H1 (cell line): Measurements from ENCODE around the gene ABHD1.

Experiments used
- BCL11A ChIP-seq, 2 experiments: IDR thresholded peaks; one replicate each; pipeline ENCODE4 v1.6.1; 2011; ENCODE audit warnings: low read depth in 2 of 2, low read length in 2 of 2, mild to moderate bottlenecking in 2 of 2
- EZH2 ChIP-seq: fragments of 200-600 bp; sonication (generic); IDR thresholded peaks from 2 replicates; pipeline ENCODE4 v1.7.1; 2012; ENCODE audit warnings: low read depth, mild to moderate bottlenecking, moderate library complexity, low read length, inconsistent platforms; ENCODE audit not compliant: severe bottlenecking
- FOSL1 ChIP-seq: IDR thresholded peaks from 2 replicates; pipeline ENCODE4 v1.6.1; 2011; ENCODE audit warnings: mild to moderate bottlenecking, low read depth, low read length, moderate library complexity; ENCODE audit not compliant: insufficient read depth
- HDAC2 ChIP-seq, 2 experiments: fragments of 300-600 bp in 1 of 2; sonication (generic) in 1 of 2; IDR thresholded peaks; 2 replicates each; pipeline ENCODE4 v1.6.1; 2011 to 2012; ENCODE audit warnings: low read depth in 2 of 2, low read length in 2 of 2, mild to moderate bottlenecking in 2 of 2, moderate library complexity in 2 of 2, borderline replicate concordance in 1 of 2, inconsistent platforms in 1 of 2
- POLR2A ChIP-seq, 2 experiments: IDR thresholded peaks; 1 replicate in 1 of 2; 2 replicates in 1 of 2; pipeline ENCODE4 v1.6.1; 2011; ENCODE audit warnings: low read depth in 2 of 2, low read length in 2 of 2, mild to moderate bottlenecking in 2 of 2; ENCODE audit errors: control extremely low read depth in 1 of 2
- RAD21 ChIP-seq, 2 experiments: IDR thresholded peaks in 1 of 2; conservative IDR thresholded peaks in 1 of 2; 2 replicates each; pipeline ENCODE4 v1.6.1; 2011; ENCODE audit warnings: low read depth in 2 of 2, low read length in 2 of 2, improper control_type of control experiment in 1 of 2, inconsistent platforms in 1 of 2, mild to moderate bottlenecking in 1 of 2, moderate library complexity in 1 of 2
- RFX5 ChIP-seq: IDR thresholded peaks from 2 replicates; pipeline ENCODE4 v1.6.1; 2011; ENCODE audit warnings: low read depth, low read length, improper control_type of control experiment, borderline replicate concordance
- TAF1 ChIP-seq: IDR thresholded peaks from 2 replicates; pipeline ENCODE4 v1.6.1; 2011; ENCODE audit warnings: mild to moderate bottlenecking, low read depth, low read length
- TF ChIP-seq, protein P1 (sequence below), 3 experiments: IDR thresholded peaks; 1 replicate in 2 of 3; 2 replicates in 1 of 3; pipeline versions ENCODE4 v1.5.1 to v1.6.1; 2011; ENCODE audit warnings: low read length in 3 of 3, mild to moderate bottlenecking in 3 of 3, inconsistent platforms in 2 of 3, low read depth in 1 of 3, moderate library complexity in 1 of 3; ENCODE audit not compliant: insufficient read depth in 1 of 3; ENCODE audit errors: control extremely low read depth in 1 of 3

DNA sequence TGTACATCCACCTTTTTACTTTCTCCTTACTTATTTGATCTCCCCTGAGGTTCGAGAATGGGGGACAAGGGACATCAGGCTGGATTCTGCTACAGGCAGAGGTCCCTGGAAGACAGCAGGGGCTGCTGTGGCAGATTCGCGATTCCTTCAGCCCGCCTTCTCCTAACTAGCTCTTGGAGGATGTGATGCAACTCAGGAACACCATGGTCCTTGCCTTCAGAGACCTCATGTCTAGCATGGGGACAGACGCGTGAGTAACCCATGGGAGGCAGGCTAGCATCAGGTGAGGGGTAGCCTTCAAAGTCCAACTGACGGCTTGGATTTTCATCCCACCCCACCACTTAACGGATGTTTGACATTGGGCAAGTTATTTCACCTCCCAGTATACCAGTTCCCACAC lies 24.3 kb downstream of the ABHD1 start:
- TF ChIP-seq BCL11A (IDR thresholded peaks at IDR 0.05; ENCODE audit: low read depth in 2 of 2, low read length in 2 of 2): no peak
- TF ChIP-seq EZH2: no peak
- TF ChIP-seq RFX5: no peak
- TF ChIP-seq, protein P1, sequence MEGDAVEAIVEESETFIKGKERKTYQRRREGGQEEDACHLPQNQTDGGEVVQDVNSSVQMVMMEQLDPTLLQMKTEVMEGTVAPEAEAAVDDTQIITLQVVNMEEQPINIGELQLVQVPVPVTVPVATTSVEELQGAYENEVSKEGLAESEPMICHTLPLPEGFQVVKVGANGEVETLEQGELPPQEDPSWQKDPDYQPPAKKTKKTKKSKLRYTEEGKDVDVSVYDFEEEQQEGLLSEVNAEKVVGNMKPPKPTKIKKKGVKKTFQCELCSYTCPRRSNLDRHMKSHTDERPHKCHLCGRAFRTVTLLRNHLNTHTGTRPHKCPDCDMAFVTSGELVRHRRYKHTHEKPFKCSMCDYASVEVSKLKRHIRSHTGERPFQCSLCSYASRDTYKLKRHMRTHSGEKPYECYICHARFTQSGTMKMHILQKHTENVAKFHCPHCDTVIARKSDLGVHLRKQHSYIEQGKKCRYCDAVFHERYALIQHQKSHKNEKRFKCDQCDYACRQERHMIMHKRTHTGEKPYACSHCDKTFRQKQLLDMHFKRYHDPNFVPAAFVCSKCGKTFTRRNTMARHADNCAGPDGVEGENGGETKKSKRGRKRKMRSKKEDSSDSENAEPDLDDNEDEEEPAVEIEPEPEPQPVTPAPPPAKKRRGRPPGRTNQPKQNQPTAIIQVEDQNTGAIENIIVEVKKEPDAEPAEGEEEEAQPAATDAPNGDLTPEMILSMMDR (IDR thresholded peaks at IDR 0.05; ENCODE audit: control extremely low read depth in 1 of 3, insufficient read depth in 1 of 3, low read depth in 1 of 3, low read length in 3 of 3): no peak
- no peak for TF ChIP-seq POLR2A (IDR thresholded peaks at IDR 0.05; ENCODE audit: control extremely low read depth in 1 of 2, low read depth in 2 of 2, low read length in 2 of 2)
- TF ChIP-seq FOSL1: no peak
- no peak for TF ChIP-seq RAD21 (IDR thresholded peaks at IDR 0.05 in 1 of 2, conservative IDR thresholded peaks at IDR 0.05 in 1 of 2; ENCODE audit: low read depth in 2 of 2, low read length in 2 of 2)
- TF ChIP-seq HDAC2 (IDR thresholded peaks at IDR 0.05; ENCODE audit: borderline replicate concordance in 1 of 2, low read depth in 2 of 2, low read length in 2 of 2): no peak
- TF ChIP-seq TAF1: no peak
